WTC11 (cell line): Measurements from ENCODE around the gene HDAC1.

ENCODE experiments used
- NFE2L1 ChIP-seq: sonication (generic); formaldehyde crosslinking; IDR thresholded peaks from 2 replicates; pipeline ENCODE4 v1.8.1; 2023; ENCODE audit warnings: missing genetic modification reagents
- SMAD3 ChIP-seq: sonication (generic); formaldehyde crosslinking; IDR thresholded peaks from 2 replicates; pipeline ENCODE4 v1.8.0; 2022; ENCODE audit warnings: missing genetic modification reagents, mild to moderate bottlenecking, borderline replicate concordance
- SP1 ChIP-seq: sonication (generic); formaldehyde crosslinking; conservative IDR thresholded peaks from 2 replicates; pipeline ENCODE4 v1.8.1; 2022; ENCODE audit warnings: missing genetic modification reagents
- TEAD4 ChIP-seq: sonication (generic); formaldehyde crosslinking; IDR thresholded peaks from 2 replicates; pipeline ENCODE4 v1.8.0; 2022; ENCODE audit warnings: mild to moderate bottlenecking, missing genetic modification reagents
- ZBTB21 ChIP-seq: sonication (generic); formaldehyde crosslinking; IDR thresholded peaks from 2 replicates; pipeline ENCODE4 v1.8.1; 2023; ENCODE audit warnings: mild to moderate bottlenecking, missing genetic modification reagents, borderline replicate concordance
- ZNF232 ChIP-seq: sonication (generic); formaldehyde crosslinking; IDR thresholded peaks from 2 replicates; pipeline ENCODE4 v1.8.0; 2022; ENCODE audit warnings: mild to moderate bottlenecking, missing genetic modification reagents
- ZNF263 ChIP-seq: sonication (generic); formaldehyde crosslinking; IDR thresholded peaks from 2 replicates; pipeline ENCODE4 v1.8.1; 2022; ENCODE audit warnings: low read depth, mild to moderate bottlenecking, moderate library complexity, missing genetic modification reagents
- TF ChIP-seq, protein P1 (sequence below): fragments of 200-600 bp; IDR thresholded peaks from 2 replicates; pipeline ENCODE4 v1.8.0; 2022; ENCODE audit warnings: antibody characterized with exemption
- TF ChIP-seq, protein P2 (sequence below): fragments of 250-450 bp; sonication (Bioruptor Pico); IDR thresholded peaks from 2 replicates; pipeline ENCODE4 v1.9.0; 2021; ENCODE audit warnings: mild to moderate bottlenecking
- TF ChIP-seq, protein P3 (sequence below): sonication (generic); formaldehyde crosslinking; IDR thresholded peaks from 2 replicates; pipeline ENCODE4 v1.8.1; 2023; ENCODE audit warnings: mild to moderate bottlenecking, missing genetic modification reagents, moderate library complexity
- TF ChIP-seq, protein P4 (sequence below): sonication (generic); formaldehyde crosslinking; IDR thresholded peaks from 2 replicates; pipeline ENCODE4 v1.8.1; 2022; ENCODE audit warnings: low read depth, missing genetic modification reagents, borderline replicate concordance
- TF ChIP-seq, protein P5 (sequence below): sonication (generic); formaldehyde crosslinking; IDR thresholded peaks from 2 replicates; pipeline ENCODE4 v1.8.0; 2023; ENCODE audit warnings: mild to moderate bottlenecking, missing genetic modification reagents
- TF ChIP-seq, protein P6 (sequence below): sonication (generic); formaldehyde crosslinking; IDR thresholded peaks from 2 replicates; pipeline ENCODE4 v1.8.1; 2023; ENCODE audit warnings: mild to moderate bottlenecking, missing genetic modification reagents

DNA sequence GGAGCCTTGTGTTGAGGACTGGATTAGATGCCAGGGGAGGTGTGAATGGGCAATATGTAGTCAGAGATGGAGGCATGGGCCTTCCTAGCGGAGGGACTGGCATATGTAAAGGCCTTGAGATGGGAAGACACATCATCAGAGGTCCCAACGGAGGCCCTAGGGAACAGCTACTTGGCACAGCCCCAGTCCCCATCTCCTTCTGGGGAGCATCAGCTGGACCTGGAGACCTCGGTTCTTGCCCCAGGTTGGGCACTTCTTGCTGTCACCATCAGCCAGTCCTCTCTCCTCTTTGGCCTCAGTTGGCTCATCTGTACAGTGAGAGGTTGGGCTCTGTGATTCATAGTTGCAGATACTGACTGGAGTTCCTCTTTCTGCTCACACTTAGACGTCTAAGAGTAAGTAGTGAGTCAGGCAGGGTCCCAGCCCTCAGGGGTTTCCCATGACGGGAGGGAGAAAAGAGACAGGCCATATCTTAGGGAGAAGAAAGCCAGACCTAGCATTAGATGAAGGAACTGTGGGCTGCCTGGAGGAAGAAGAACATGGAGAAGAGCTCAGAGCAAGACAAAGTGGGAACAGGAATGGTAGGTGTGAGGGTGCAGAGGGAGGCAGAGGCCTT, 47.6 kb downstream of the HDAC1 start:
- TF ChIP-seq, protein P1, sequence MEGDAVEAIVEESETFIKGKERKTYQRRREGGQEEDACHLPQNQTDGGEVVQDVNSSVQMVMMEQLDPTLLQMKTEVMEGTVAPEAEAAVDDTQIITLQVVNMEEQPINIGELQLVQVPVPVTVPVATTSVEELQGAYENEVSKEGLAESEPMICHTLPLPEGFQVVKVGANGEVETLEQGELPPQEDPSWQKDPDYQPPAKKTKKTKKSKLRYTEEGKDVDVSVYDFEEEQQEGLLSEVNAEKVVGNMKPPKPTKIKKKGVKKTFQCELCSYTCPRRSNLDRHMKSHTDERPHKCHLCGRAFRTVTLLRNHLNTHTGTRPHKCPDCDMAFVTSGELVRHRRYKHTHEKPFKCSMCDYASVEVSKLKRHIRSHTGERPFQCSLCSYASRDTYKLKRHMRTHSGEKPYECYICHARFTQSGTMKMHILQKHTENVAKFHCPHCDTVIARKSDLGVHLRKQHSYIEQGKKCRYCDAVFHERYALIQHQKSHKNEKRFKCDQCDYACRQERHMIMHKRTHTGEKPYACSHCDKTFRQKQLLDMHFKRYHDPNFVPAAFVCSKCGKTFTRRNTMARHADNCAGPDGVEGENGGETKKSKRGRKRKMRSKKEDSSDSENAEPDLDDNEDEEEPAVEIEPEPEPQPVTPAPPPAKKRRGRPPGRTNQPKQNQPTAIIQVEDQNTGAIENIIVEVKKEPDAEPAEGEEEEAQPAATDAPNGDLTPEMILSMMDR, result no peak; the same call in 1 of the 2 replicates
- TF ChIP-seq, protein P2, sequence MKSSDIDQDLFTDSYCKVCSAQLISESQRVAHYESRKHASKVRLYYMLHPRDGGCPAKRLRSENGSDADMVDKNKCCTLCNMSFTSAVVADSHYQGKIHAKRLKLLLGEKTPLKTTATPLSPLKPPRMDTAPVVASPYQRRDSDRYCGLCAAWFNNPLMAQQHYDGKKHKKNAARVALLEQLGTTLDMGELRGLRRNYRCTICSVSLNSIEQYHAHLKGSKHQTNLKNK (CRISPR knock-in tag), result no peak
- TF ChIP-seq, protein P3, sequence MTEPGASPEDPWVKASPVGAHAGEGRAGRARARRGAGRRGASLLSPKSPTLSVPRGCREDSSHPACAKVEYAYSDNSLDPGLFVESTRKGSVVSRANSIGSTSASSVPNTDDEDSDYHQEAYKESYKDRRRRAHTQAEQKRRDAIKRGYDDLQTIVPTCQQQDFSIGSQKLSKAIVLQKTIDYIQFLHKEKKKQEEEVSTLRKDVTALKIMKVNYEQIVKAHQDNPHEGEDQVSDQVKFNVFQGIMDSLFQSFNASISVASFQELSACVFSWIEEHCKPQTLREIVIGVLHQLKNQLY (CRISPR knock-in tag), result no peak
- TF ChIP-seq, protein P4, sequence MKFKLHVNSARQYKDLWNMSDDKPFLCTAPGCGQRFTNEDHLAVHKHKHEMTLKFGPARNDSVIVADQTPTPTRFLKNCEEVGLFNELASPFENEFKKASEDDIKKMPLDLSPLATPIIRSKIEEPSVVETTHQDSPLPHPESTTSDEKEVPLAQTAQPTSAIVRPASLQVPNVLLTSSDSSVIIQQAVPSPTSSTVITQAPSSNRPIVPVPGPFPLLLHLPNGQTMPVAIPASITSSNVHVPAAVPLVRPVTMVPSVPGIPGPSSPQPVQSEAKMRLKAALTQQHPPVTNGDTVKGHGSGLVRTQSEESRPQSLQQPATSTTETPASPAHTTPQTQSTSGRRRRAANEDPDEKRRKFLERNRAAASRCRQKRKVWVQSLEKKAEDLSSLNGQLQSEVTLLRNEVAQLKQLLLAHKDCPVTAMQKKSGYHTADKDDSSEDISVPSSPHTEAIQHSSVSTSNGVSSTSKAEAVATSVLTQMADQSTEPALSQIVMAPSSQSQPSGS (CRISPR knock-in tag), result no peak
- TF ChIP-seq SMAD3 (CRISPR knock-in tag) (no peak), ZNF263 (CRISPR knock-in tag) (no peak), ZNF232 (CRISPR knock-in tag) (no peak), SP1 (CRISPR knock-in tag) (no peak), NFE2L1 (CRISPR knock-in tag) (no peak), TEAD4 (CRISPR knock-in tag) (no peak), ZBTB21 (CRISPR knock-in tag) (no peak)
- TF ChIP-seq, protein P5, sequence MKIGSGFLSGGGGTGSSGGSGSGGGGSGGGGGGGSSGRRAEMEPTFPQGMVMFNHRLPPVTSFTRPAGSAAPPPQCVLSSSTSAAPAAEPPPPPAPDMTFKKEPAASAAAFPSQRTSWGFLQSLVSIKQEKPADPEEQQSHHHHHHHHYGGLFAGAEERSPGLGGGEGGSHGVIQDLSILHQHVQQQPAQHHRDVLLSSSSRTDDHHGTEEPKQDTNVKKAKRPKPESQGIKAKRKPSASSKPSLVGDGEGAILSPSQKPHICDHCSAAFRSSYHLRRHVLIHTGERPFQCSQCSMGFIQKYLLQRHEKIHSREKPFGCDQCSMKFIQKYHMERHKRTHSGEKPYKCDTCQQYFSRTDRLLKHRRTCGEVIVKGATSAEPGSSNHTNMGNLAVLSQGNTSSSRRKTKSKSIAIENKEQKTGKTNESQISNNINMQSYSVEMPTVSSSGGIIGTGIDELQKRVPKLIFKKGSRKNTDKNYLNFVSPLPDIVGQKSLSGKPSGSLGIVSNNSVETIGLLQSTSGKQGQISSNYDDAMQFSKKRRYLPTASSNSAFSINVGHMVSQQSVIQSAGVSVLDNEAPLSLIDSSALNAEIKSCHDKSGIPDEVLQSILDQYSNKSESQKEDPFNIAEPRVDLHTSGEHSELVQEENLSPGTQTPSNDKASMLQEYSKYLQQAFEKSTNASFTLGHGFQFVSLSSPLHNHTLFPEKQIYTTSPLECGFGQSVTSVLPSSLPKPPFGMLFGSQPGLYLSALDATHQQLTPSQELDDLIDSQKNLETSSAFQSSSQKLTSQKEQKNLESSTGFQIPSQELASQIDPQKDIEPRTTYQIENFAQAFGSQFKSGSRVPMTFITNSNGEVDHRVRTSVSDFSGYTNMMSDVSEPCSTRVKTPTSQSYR, result no peak
- TF ChIP-seq, protein P6, sequence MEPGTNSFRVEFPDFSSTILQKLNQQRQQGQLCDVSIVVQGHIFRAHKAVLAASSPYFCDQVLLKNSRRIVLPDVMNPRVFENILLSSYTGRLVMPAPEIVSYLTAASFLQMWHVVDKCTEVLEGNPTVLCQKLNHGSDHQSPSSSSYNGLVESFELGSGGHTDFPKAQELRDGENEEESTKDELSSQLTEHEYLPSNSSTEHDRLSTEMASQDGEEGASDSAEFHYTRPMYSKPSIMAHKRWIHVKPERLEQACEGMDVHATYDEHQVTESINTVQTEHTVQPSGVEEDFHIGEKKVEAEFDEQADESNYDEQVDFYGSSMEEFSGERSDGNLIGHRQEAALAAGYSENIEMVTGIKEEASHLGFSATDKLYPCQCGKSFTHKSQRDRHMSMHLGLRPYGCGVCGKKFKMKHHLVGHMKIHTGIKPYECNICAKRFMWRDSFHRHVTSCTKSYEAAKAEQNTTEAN (CRISPR knock-in tag), result no peak
